Measurements from ENCODE around the gene TBC1D10B.

- TF ChIP-seq LARP7 (IDR thresholded peaks at IDR 0.05) (no peak), EGR1 (conservative IDR thresholded peaks at IDR 0.05) (no peak), ZNF830 (CRISPR knock-in tag; IDR thresholded peaks at IDR 0.05) (no peak), TGIF2 (CRISPR knock-in tag; IDR thresholded peaks at IDR 0.05) (no peak), CTCF (IDR thresholded peaks at IDR 0.05 in 2 of 3, conservative IDR thresholded peaks at IDR 0.05 in 1 of 3; ENCODE audit: insufficient read depth in 2 of 3, low read depth in 1 of 3, low read length in 3 of 3) (no peak), ZNF232 (CRISPR knock-in tag; IDR thresholded peaks at IDR 0.05) (no peak), EWSR1 (IDR thresholded peaks at IDR 0.05; ENCODE audit: borderline replicate concordance, low read depth, partially characterized antibody) (no peak), NBN (IDR thresholded peaks at IDR 0.05; ENCODE audit: low read depth) (no peak)
Observed at GRCh38 chr16:30353438-30354129, 16.7 kb downstream of the TBC1D10B start.

Data from K562 (cell line).